ENCODE data around the gene LHX5.

- TF ChIP-seq POLR2AphosphoS5 (IDR thresholded peaks at IDR 0.05; ENCODE audit: low read depth, low read length) (no peak), CTCF (IDR thresholded peaks at IDR 0.05) (no peak)
Measured at GRCh38 chr12:113439301-113439597, 32.4 kb downstream of the LHX5 start.

Data from Panc1 (cell line).